NCI-H1092 (cell line): ENCODE data around the gene EPHA6.
"Not testable (repeated sequence)": the region's sequence is repeated elsewhere in the genome, so short reads cannot be mapped to it uniquely, and the experiment has no call there.

Experiments used
- DNase-seq: peaks from one replicate; lab custom pipeline; 2025; lab: John Stamatoyannopoulos, UW

Gene EPHA6

GRCh38 chr3:97187771-97188170 is 373.4 kb downstream of the EPHA6 start:
- no peak for DNase-seq

- DNase-seq = no peak
These were observed 375.4 kb downstream of the EPHA6 start for GRCh38 chr3:97189835-97190234.

- DNase-seq = no peak
These were observed 382.7 kb downstream of the EPHA6 start for GRCh38 chr3:97197083-97197482.

GRCh38 chr3:97197830-97198229 is 383.4 kb downstream of the EPHA6 start:
- DNase-seq = no peak

GRCh38 chr3:97200387-97200786 is 386.0 kb downstream of the EPHA6 start:
- DNase-seq = no peak

GRCh38 chr3:97201814-97202213 is 387.4 kb downstream of the EPHA6 start:
- DNase-seq = no peak

GRCh38 chr3:97228966-97229365 is 414.6 kb downstream of the EPHA6 start:
- no peak for DNase-seq

- DNase-seq = no peak
These were observed 416.1 kb downstream of the EPHA6 start for GRCh38 chr3:97230486-97230885.

- DNase-seq = no peak
These were observed 418.1 kb downstream of the EPHA6 start for GRCh38 chr3:97232393-97233034.

- no peak for DNase-seq
These were observed 420.8 kb downstream of the EPHA6 start for GRCh38 chr3:97235179-97235578.

GRCh38 chr3:97235611-97236315 is 421.4 kb downstream of the EPHA6 start:
- DNase-seq = no peak

GRCh38 chr3:97241417-97241816 is 427.0 kb downstream of the EPHA6 start:
- DNase-seq = no peak

GRCh38 chr3:97245201-97245910 is 431.0 kb downstream of the EPHA6 start:
- DNase-seq = no peak

GRCh38 chr3:97256060-97256459 is 441.7 kb downstream of the EPHA6 start:
- DNase-seq = no peak

GRCh38 chr3:97257942-97258697 is 443.7 kb downstream of the EPHA6 start:
- DNase-seq = no peak

GRCh38 chr3:97259263-97259662 is 444.9 kb downstream of the EPHA6 start:
- no peak for DNase-seq

- DNase-seq = no peak
These were observed 449.8 kb downstream of the EPHA6 start for GRCh38 chr3:97264180-97264579.

GRCh38 chr3:97265237-97266005 is 451.0 kb downstream of the EPHA6 start:
- DNase-seq = no peak

GRCh38 chr3:97269202-97269601 is 454.8 kb downstream of the EPHA6 start:
- no peak for DNase-seq

GRCh38 chr3:97276879-97277550 is 462.6 kb downstream of the EPHA6 start:
- DNase-seq = not testable (repeated sequence)

GRCh38 chr3:97277708-97278107 is 463.3 kb downstream of the EPHA6 start:
- DNase-seq = no peak
